ENCODE measurements around the gene AUH. TPM values are rescaled to one million over a fixed set of nuclear protein-coding genes. Genes with fewer than 3 reads are reported as not detected.

Gene AUH
- total RNA-seq, 6 donors from 2014 or later, result 13.7 to 38.5 (median 24.4) TPM

GRCh38 chr9:91275655-91276054, 86.1 kb downstream of the AUH start:
- DNase-seq, result no peak
- H3K4me1 ChIP-seq, result no peaks in the 10 kb centered on the region
- TF ChIP-seq EP300 (IDR thresholded peaks at IDR 0.05) (no peak), CTCF (IDR thresholded peaks at IDR 0.05) (no peak), POLR2AphosphoS5 (IDR thresholded peaks at IDR 0.05) (no peak), POLR2A (IDR thresholded peaks at IDR 0.05) (no peak)
- H3K27me3 ChIP-seq, result no peaks in the 10 kb centered on the region
- 92 to 96% methylated on average over 1 of the region's 1 CpG for WGBS, 2 donors
- ATAC-seq (ENCODE audit: low FRiP score in 2 of 2), result no peak
- H3K4me3 ChIP-seq, result no peak overlapping the region
- no peaks in the 10 kb centered on the region for H3K36me3 ChIP-seq
- H3K9me3 ChIP-seq, result no peaks in the 10 kb centered on the region
- no peak overlapping the region for H3K27ac ChIP-seq

GRCh38 chr9:91274949-91275492, 86.7 kb downstream of the AUH start:
- whole genome bisulfite sequencing, 2 donors, result 71 to 80% methylated on average over 2 of the region's 2 CpGs
- ATAC-seq (ENCODE audit: low FRiP score in 2 of 2) (no peak), DNase-seq (no peak)
- no peaks in the 10 kb centered on the region for H3K9me3 ChIP-seq
- no peaks in the 10 kb centered on the region for H3K27me3 ChIP-seq
- TF ChIP-seq POLR2A (IDR thresholded peaks at IDR 0.05) (no peak), CTCF (IDR thresholded peaks at IDR 0.05) (no peak), EP300 (IDR thresholded peaks at IDR 0.05) (no peak), POLR2AphosphoS5 (IDR thresholded peaks at IDR 0.05) (no peak)
- H3K36me3 ChIP-seq, result no peaks in the 10 kb centered on the region
- no peak overlapping the region for H3K27ac ChIP-seq
- H3K4me3 ChIP-seq, result no peak overlapping the region
- H3K4me1 ChIP-seq, result no peaks in the 10 kb centered on the region

DNA sequence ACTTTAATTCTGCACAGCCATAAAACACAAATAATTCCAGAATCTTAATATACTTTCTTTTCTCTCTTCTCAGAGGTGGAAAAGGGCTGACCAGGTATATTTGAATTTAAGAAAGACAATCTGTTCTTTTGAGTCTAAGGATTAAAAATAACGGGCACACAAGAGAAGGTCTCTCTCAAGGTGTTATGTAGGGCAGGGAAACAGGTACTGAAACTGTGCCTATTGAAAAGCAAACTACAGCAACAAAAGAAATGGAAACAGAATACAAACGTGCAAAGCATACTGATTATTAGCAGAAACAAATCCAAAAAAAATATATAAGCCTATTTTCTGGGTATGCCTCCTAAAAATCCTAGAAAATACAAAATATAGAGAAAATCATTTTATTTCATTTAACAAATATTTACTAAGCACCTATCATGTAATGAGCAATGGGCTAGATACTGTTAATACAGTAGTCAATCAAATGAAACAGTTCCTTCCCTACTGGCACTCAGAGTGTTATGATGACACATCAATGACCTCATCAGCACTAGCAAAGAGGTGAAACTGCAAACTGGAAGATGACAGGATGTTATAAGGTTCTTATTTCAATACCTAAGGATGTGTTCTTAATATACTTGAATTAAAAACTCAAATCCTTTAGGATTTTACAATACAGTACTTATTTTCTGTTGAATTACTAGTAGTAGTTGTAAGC, 87.7 kb downstream of the AUH start:
- Histone ChIP-seq H3K36me3 (no peaks in the 10 kb centered on the region), H3K4me3 (no peak overlapping the region), H3K4me1 (no peaks in the 10 kb centered on the region), H3K9me3 (no peaks in the 10 kb centered on the region), H3K27me3 (no peaks in the 10 kb centered on the region), H3K27ac (no peak overlapping the region)
- DNase-seq, result no peak
- no peak for ATAC-seq (ENCODE audit: low FRiP score in 2 of 2)
- 82 to 83% methylated on average over 2 of the region's 2 CpGs for WGBS, 2 donors
- TF ChIP-seq POLR2AphosphoS5 (IDR thresholded peaks at IDR 0.05), result no peak
- TF ChIP-seq EP300 (IDR thresholded peaks at IDR 0.05), result no peak
- TF ChIP-seq POLR2A (IDR thresholded peaks at IDR 0.05), result no peak
- no peak for TF ChIP-seq CTCF (IDR thresholded peaks at IDR 0.05)

DNA sequence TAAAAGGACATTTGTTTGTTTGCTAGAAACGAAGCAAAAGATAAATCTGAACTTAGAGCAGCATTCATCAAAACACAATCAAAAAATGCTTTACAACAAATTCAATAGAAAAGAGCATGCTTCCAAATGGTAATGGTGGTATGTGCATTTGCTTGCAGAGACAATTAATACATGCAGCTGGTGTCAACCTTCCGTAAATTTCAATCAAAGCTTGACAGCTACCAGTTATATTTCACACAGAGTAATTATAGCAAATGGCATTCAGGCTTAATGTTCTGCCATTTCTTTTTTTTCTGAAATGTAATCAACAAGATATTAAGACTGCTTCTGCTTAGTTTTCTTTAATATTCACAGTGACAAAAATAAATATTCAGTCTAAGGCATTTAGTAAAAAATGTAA, 90.6 kb downstream of the AUH start:
- Histone ChIP-seq H3K9me3 (no peaks in the 10 kb centered on the region), H3K27ac (no peak overlapping the region), H3K36me3 (no peaks in the 10 kb centered on the region), H3K4me3 (no peak overlapping the region), H3K4me1 (no peaks in the 10 kb centered on the region), H3K27me3 (no peaks in the 10 kb centered on the region)
- WGBS, 2 donors, result 88 to 93% methylated on average over 2 of the region's 2 CpGs
- ATAC-seq (ENCODE audit: low FRiP score in 2 of 2) (no peak), DNase-seq (no peak)
- TF ChIP-seq POLR2A (IDR thresholded peaks at IDR 0.05) (no peak), CTCF (IDR thresholded peaks at IDR 0.05) (no peak), POLR2AphosphoS5 (IDR thresholded peaks at IDR 0.05) (no peak), EP300 (IDR thresholded peaks at IDR 0.05) (no peak)
